Endodermal cell (in vitro differentiated cells): ENCODE data around the gene GRM7. TPM values are rescaled to one million over a fixed set of nuclear protein-coding genes. Genes with fewer than 3 reads are reported as not detected.
A peak's percentile ranks its signal among the peaks of the same experiment; 100 is the strongest.

Source experiments
- DNase-seq: peaks from one replicate; pipeline ENCODE4 v3.0.0-alpha.2; 2017
- H3K27ac ChIP-seq: 2 replicates; pipeline ENCODE4 v1.5.1; 2013; ENCODE audit warnings: mild to moderate bottlenecking, low read depth, low read length, moderate library complexity
- H3K27me3 ChIP-seq: 2 replicates; pipeline ENCODE4 v1.6.1; 2013; ENCODE audit warnings: mild to moderate bottlenecking, low read length, moderate library complexity; ENCODE audit not compliant: insufficient read depth, control insufficient read depth, poor library complexity, severe bottlenecking
- H3K36me3 ChIP-seq: 2 replicates; pipeline ENCODE4 v1.7.0; 2013; ENCODE audit warnings: mild to moderate bottlenecking, low read length, moderate library complexity; ENCODE audit not compliant: control insufficient read depth, insufficient read depth
- H3K4me1 ChIP-seq: one replicate; pipeline ENCODE4 v1.7.0; 2013; ENCODE audit warnings: low read length; ENCODE audit not compliant: control insufficient read depth, insufficient read depth
- H3K4me3 ChIP-seq: 2 replicates; pipeline ENCODE4 v1.5.1; 2013; ENCODE audit warnings: mild to moderate bottlenecking, low read length, moderate library complexity
- H3K9ac ChIP-seq: 2 replicates; pipeline ENCODE4 v1.6.1; 2013; ENCODE audit warnings: mild to moderate bottlenecking, low read length, moderate library complexity; ENCODE audit not compliant: poor library complexity, severe bottlenecking; ENCODE audit errors: extremely low read depth
- H3K9me3 ChIP-seq: 2 replicates; pipeline ENCODE4 v1.6.1; 2013; ENCODE audit warnings: mild to moderate bottlenecking, low read length, moderate library complexity; ENCODE audit not compliant: control insufficient read depth
- H3K27ac Mint-ChIP-seq: 2 replicates; pipeline ENCODE4 v1.8.0; 2020; ENCODE audit warnings: mixed read lengths
- H3K27me3 Mint-ChIP-seq: 2 replicates; pipeline ENCODE4 v1.8.0; 2021; ENCODE audit warnings: mild to moderate bottlenecking, mixed read lengths; ENCODE audit not compliant: insufficient read depth
- H3K36me3 Mint-ChIP-seq: 2 replicates; pipeline ENCODE4 v1.8.0; 2020; ENCODE audit warnings: low read depth, mixed read lengths
- H3K4me1 Mint-ChIP-seq: 2 replicates; pipeline ENCODE4 v1.8.0; 2020; ENCODE audit warnings: mixed read lengths
- H3K4me3 Mint-ChIP-seq: 2 replicates; pipeline ENCODE4 v1.8.0; 2020; ENCODE audit warnings: mild to moderate bottlenecking, moderate library complexity, mixed read lengths
- H3K9me3 Mint-ChIP-seq: 2 replicates; pipeline ENCODE4 v1.8.0; 2020; ENCODE audit warnings: mild to moderate bottlenecking, mixed read lengths
- CTCF ChIP-seq: fragments of 200-600 bp; sonication (generic); conservative IDR thresholded peaks from 2 replicates; pipeline ENCODE4 v1.5.0; 2021; ENCODE audit warnings: antibody characterized with exemption, mild to moderate bottlenecking
- WGBS, 2 experiments: methylation state at CpG; one replicate each; pipeline versions ENCODE4 v1.1.5 to v1.1.7; 2013; ENCODE audit warnings: missing lambda C conversion rate in 2 of 2, mixed read lengths in 1 of 2; ENCODE audit not compliant: insufficient coverage in 1 of 2, insufficient read length in 1 of 2; 5-methylcytosine and 5-hydroxymethylcytosine counted together
- total RNA-seq, 2 donors: library from RNA; stranded (reverse); fragmentation: NEBNext Ultra II Directional in 1 of 2; extraction: Animal tissue kit (Norgen Biotek cat#: 25700) in 1 of 2; gene quantifications; 2 replicates in 1 of 2; 3 replicates in 1 of 2; pipeline ENCODE4 v1.2.1, GENCODE V29; 2021

The GRM7 gene
- total RNA-seq, 2 donors from 2014 or later: 0.11 to 0.73 TPM

- Histone ChIP-seq H3K4me3 (no peak overlapping the region), H3K4me1 (peaks cover 2% of the 10 kb centered on the region), H3K27me3 (no peaks in the 10 kb centered on the region), H3K9me3 (no peaks in the 10 kb centered on the region), H3K36me3 (no peaks in the 10 kb centered on the region), H3K27ac (no peak overlapping the region), H3K9ac (no peak overlapping the region)
- DNase-seq: no peak
- TF ChIP-seq CTCF: peak; percentile 57
- Mint-ChIP-seq H3K27me3 (no peaks in the 10 kb centered on the region), H3K4me1 (peaks cover 23% of the 10 kb centered on the region), H3K4me3 (no peak overlapping the region), H3K27ac (no peak overlapping the region), H3K9me3 (no peaks in the 10 kb centered on the region), H3K36me3 (no peaks in the 10 kb centered on the region)
- 100% methylated on average over 1 of the region's 1 CpG for WGBS, 2 experiments
Measured at GRCh38 chr3:7421065-7421464, 560.1 kb downstream of the GRM7 start.

DNA sequence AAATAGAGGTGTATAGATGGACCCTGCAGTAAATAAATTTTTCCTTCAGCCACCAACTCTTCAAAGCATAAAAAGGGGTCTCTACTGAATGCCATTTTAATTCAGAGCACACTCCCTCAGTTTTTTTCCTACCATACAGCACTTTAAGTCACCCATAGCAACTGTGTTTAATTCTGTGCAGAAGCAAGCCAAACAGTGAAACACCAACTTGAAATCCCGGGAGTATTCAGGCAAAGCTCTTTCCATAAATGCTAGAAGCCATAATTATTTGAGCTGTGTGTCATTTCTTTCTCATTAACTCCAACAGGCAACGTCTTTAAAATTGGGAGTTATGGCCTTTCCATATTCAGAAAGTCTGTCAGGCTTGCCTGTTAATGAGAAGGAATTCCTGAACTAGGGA is 562.1 kb downstream of the GRM7 start:
- H3K9me3 Mint-ChIP-seq: no peaks in the 10 kb centered on the region
- Histone ChIP-seq H3K9me3 (no peaks in the 10 kb centered on the region), H3K4me3 (no peak overlapping the region), H3K27me3 (no peaks in the 10 kb centered on the region), H3K4me1 (peaks cover 2% of the 10 kb centered on the region), H3K9ac (no peak overlapping the region), H3K27ac (no peak overlapping the region), H3K36me3 (no peaks in the 10 kb centered on the region)
- peaks cover 24% of the 10 kb centered on the region for H3K4me1 Mint-ChIP-seq
- no peak for TF ChIP-seq CTCF
- WGBS, 2 experiments: 82% methylated on average over 2 of the region's 2 CpGs
- H3K36me3 Mint-ChIP-seq: no peaks in the 10 kb centered on the region
- no peak overlapping the region for H3K27ac Mint-ChIP-seq
- H3K4me3 Mint-ChIP-seq: no peak overlapping the region
- no peak for DNase-seq
- no peaks in the 10 kb centered on the region for H3K27me3 Mint-ChIP-seq

GRCh38 chr3:7423995-7424394 is 563.1 kb downstream of the GRM7 start:
- no peaks in the 10 kb centered on the region for H3K36me3 ChIP-seq
- H3K36me3 Mint-ChIP-seq: no peaks in the 10 kb centered on the region
- no peak overlapping the region for H3K27ac Mint-ChIP-seq
- no peak overlapping the region for H3K9ac ChIP-seq
- no peaks in the 10 kb centered on the region for H3K27me3 Mint-ChIP-seq
- DNase-seq: peak; percentile 60
- no peaks in the 10 kb centered on the region for H3K27me3 ChIP-seq
- 82% methylated on average over 4 of the region's 4 CpGs; no CpG with 5 or more reads in 1 of the 2 experiments for WGBS, 2 experiments
- H3K9me3 Mint-ChIP-seq: no peaks in the 10 kb centered on the region
- H3K9me3 ChIP-seq: no peaks in the 10 kb centered on the region
- H3K4me1 ChIP-seq: peaks cover 2% of the 10 kb centered on the region
- H3K27ac ChIP-seq: no peak overlapping the region
- no peak overlapping the region for H3K4me3 Mint-ChIP-seq
- H3K4me1 Mint-ChIP-seq: peaks cover 25% of the 10 kb centered on the region
- no peak overlapping the region for H3K4me3 ChIP-seq
- TF ChIP-seq CTCF: peak; percentile 35
